IMR-90 (cell line): ENCODE measurements around the gene PITPNM1. TPM values are rescaled to one million over a fixed set of nuclear protein-coding genes. Genes with fewer than 3 reads are reported as not detected.

Experiments
- ATAC-seq: fragments of 200-7000 bp; cut with Tn5 transposase; 2 replicates; pipeline ENCODE4 v1.9.1; 2020; ENCODE audit warnings: low read depth, mild to moderate bottlenecking, moderate library complexity
- BruUV-seq: library from RNA; stranded (reverse); fragments of 400-500 nt; replicated peaks from 2 replicates; lab custom pipeline; 2021; lab: Mats Ljungman, UMichigan
- CTCF ChIA-PET: fragments of 300-600 bp; formaldehyde crosslinking; extraction: SDS; loops from one replicate; lab custom pipeline; 2021; ENCODE audit warnings: antibody characterized with exemption; lab: Yijun Ruan, JAX
- POLR2A ChIA-PET: fragments of 300-600 bp; sonication (Branson Sonifier 250); formaldehyde crosslinking; loops from one replicate; lab custom pipeline; 2022; ENCODE audit warnings: antibody characterized with exemption; ENCODE audit not compliant: unreplicated experiment; lab: Charles Lee
- DNase-seq: peaks from one replicate; pipeline ENCODE4 v3.0.0; 2013
- H2AFZ ChIP-seq: replicated peaks from 2 replicates; pipeline ENCODE3; 2013; ENCODE audit warnings: low read length, mild to moderate bottlenecking; ENCODE audit not compliant: poor library complexity
- H2AK5ac ChIP-seq: 2 replicates; pipeline ENCODE4 v1.6.1; 2013; ENCODE audit warnings: low read depth, low read length, inconsistent platforms
- H2AK9ac ChIP-seq: replicated peaks from 2 replicates; pipeline ENCODE3; 2013; ENCODE audit warnings: mild to moderate bottlenecking, low read depth, low read length, moderate library complexity; ENCODE audit not compliant: poor library complexity
- H2BK120ac ChIP-seq: 2 replicates; pipeline ENCODE4 v1.6.1; 2013; ENCODE audit warnings: low read depth, low read length, inconsistent platforms
- H2BK15ac ChIP-seq: 3 replicates; pipeline ENCODE4 v1.6.1; 2013; ENCODE audit warnings: low read depth, low read length, inconsistent platforms
- H2BK20ac ChIP-seq: 2 replicates; pipeline ENCODE4 v1.6.1; 2013; ENCODE audit warnings: low read depth, mild to moderate bottlenecking, inconsistent platforms, low read length, moderate library complexity
- H2BK5ac ChIP-seq: 2 replicates; pipeline ENCODE4 v1.6.1; 2013; ENCODE audit warnings: mild to moderate bottlenecking, low read depth, low read length, inconsistent platforms; ENCODE audit not compliant: poor library complexity, severe bottlenecking
- H3K14ac ChIP-seq: replicated peaks from 2 replicates; pipeline ENCODE4 v1.6.1; 2013; ENCODE audit warnings: low read depth, low read length, inconsistent platforms
- H3K18ac ChIP-seq: 2 replicates; pipeline ENCODE4 v1.6.1; 2013; ENCODE audit warnings: low read depth, low read length, control low read depth
- H3K23ac ChIP-seq: 2 replicates; pipeline ENCODE4 v1.6.1; 2013; ENCODE audit warnings: low read depth, low read length, inconsistent platforms
- H3K27ac ChIP-seq: 2 replicates; pipeline ENCODE4 v1.5.1; 2013; ENCODE audit warnings: mild to moderate bottlenecking, control low read depth, low read length; ENCODE audit not compliant: insufficient read depth
- H3K27me3 ChIP-seq: 2 replicates; pipeline ENCODE4 v1.6.1; 2013; ENCODE audit warnings: low read length; ENCODE audit not compliant: control insufficient read depth, insufficient read depth
- H3K36me3 ChIP-seq: 2 replicates; pipeline ENCODE4 v1.6.1; 2013; ENCODE audit warnings: low read length, mixed read lengths; ENCODE audit not compliant: control insufficient read depth, insufficient read depth
- H3K4ac ChIP-seq: 2 replicates; pipeline ENCODE4 v1.6.1; 2013; ENCODE audit warnings: low read depth, low read length, inconsistent platforms
- H3K4me1 ChIP-seq: 2 replicates; pipeline ENCODE4 v1.6.1; 2013; ENCODE audit warnings: low read length, mixed read lengths; ENCODE audit not compliant: control insufficient read depth, insufficient read depth
- H3K4me2 ChIP-seq: 2 replicates; pipeline ENCODE4 v1.6.1; 2013; ENCODE audit warnings: low read depth, mild to moderate bottlenecking, control low read depth, low read length, moderate library complexity
- H3K4me3 ChIP-seq: 2 replicates; pipeline ENCODE4 v1.5.1; 2013; ENCODE audit warnings: low read depth, mild to moderate bottlenecking, control low read depth, low read length, moderate library complexity; ENCODE audit not compliant: insufficient read depth
- H3K56ac ChIP-seq: 2 replicates; pipeline ENCODE4 v1.6.1; 2013; ENCODE audit warnings: low read length, inconsistent platforms; ENCODE audit not compliant: insufficient read depth; ENCODE audit errors: extremely low read depth
- H3K79me1 ChIP-seq, 2 experiments: 2 replicates each; pipeline ENCODE4 v1.6.1; 2013; ENCODE audit warnings: low read length in 2 of 2, inconsistent platforms in 1 of 2, low read depth in 1 of 2
- H3K9ac ChIP-seq: 2 replicates; pipeline ENCODE4 v1.6.1; 2013; ENCODE audit warnings: low read depth, low read length, control low read depth
- H3K9me1 ChIP-seq: 2 replicates; pipeline ENCODE4 v1.6.1; 2013; ENCODE audit warnings: low read length, inconsistent platforms; ENCODE audit not compliant: insufficient read depth
- H3K9me3 ChIP-seq: 2 replicates; pipeline ENCODE4 v1.6.1; 2013; ENCODE audit warnings: low read length; ENCODE audit not compliant: control insufficient read depth, insufficient read depth
- H4K20me1 ChIP-seq: 2 replicates; pipeline ENCODE4 v1.6.1; 2013; ENCODE audit warnings: low read length, inconsistent platforms; ENCODE audit not compliant: insufficient read depth
- H4K5ac ChIP-seq: 2 replicates; pipeline ENCODE4 v1.6.1; 2013; ENCODE audit warnings: mild to moderate bottlenecking, low read depth, low read length, control low read depth
- H4K8ac ChIP-seq, 2 experiments: 2 replicates each; pipeline ENCODE4 v1.6.1; 2013; ENCODE audit warnings: low read depth in 2 of 2, low read length in 2 of 2, control low read depth in 1 of 2, inconsistent platforms in 1 of 2
- H4K91ac ChIP-seq: 2 replicates; pipeline ENCODE4 v1.6.1; 2013; ENCODE audit warnings: low read depth, low read length, inconsistent platforms; ENCODE audit not compliant: insufficient read depth
- BHLHE40 ChIP-seq: fragments of 150-350 bp; IDR thresholded peaks from 2 replicates; pipeline ENCODE4 v1.6.1; 2016; ENCODE audit warnings: mild to moderate bottlenecking, low read depth, low read length
- MAZ ChIP-seq: IDR thresholded peaks from 2 replicates; pipeline ENCODE4 v1.6.1; 2012; ENCODE audit warnings: low read depth, mild to moderate bottlenecking, low read length, improper control_type of control experiment, moderate library complexity, borderline replicate concordance
- RFX5 ChIP-seq: IDR thresholded peaks from 2 replicates; pipeline ENCODE4 v1.8.0; 2012; ENCODE audit warnings: low read depth, mild to moderate bottlenecking, low read length, moderate library complexity
- WGBS, 2 experiments: methylation state at CpG; one replicate each; pipeline versions ENCODE4 v1.1.5 to v1.1.7; 2013; ENCODE audit warnings: missing lambda C conversion rate in 2 of 2; ENCODE audit not compliant: insufficient read length in 1 of 2; ENCODE audit errors: extremely low coverage in 2 of 2; 5-methylcytosine and 5-hydroxymethylcytosine counted together
- dilution Hi-C: fragments of 300-500 bp; cut with HindIII; formaldehyde crosslinking; loops from one replicate; pipeline ENCODE4 v1.14.3; 2018; ENCODE audit warnings: low sequenced_read_pairs; ENCODE audit not compliant: unreplicated experiment
- in situ Hi-C: fragments of 300-500 bp; cut with MboI; formaldehyde crosslinking; loops from 3 replicates; pipeline ENCODE4 v1.14.3; 2019; ENCODE audit warnings: low sequenced_read_pairs, inconsistent platforms, mixed read lengths
- intact Hi-C: fragments of 100-400 bp; cut with micrococcal nuclease; formaldehyde crosslinking; loops from 2 replicates; pipeline ENCODE4 v1.10.0; 2022
- polyA plus RNA-seq, 3 experiments: library from polyadenylated mRNA; depleted of rRNA; stranded (reverse); fragments of >200 nt; gene quantifications; 2 replicates each; pipeline ENCODE4 v1.2.3, GENCODE V29; 2012; ENCODE audit warnings: low replicate concordance in 1 of 3
- total RNA-seq: library from RNA; depleted of rRNA; stranded (reverse); fragments of >200 nt; gene quantifications from 2 replicates; pipeline ENCODE4 v1.2.3, GENCODE V29; 2012
- TF ChIP-seq, protein P1 (sequence below): fragments of 150-350 bp; IDR thresholded peaks from 2 replicates; pipeline ENCODE4 v1.6.1; 2017; ENCODE audit warnings: mild to moderate bottlenecking, antibody characterized with exemption, low read length, low read depth
- TF ChIP-seq, protein P2 (sequence below): conservative IDR thresholded peaks from 2 replicates; pipeline ENCODE4 v1.5.1; 2012; ENCODE audit warnings: mild to moderate bottlenecking, low read depth, low read length, improper control_type of control experiment

The PITPNM1 gene
- total and polyA plus RNA-seq, 2 of the 4 experiments (the other 2 are of a cell fraction): 5.0 to 15.4 TPM

DNA sequence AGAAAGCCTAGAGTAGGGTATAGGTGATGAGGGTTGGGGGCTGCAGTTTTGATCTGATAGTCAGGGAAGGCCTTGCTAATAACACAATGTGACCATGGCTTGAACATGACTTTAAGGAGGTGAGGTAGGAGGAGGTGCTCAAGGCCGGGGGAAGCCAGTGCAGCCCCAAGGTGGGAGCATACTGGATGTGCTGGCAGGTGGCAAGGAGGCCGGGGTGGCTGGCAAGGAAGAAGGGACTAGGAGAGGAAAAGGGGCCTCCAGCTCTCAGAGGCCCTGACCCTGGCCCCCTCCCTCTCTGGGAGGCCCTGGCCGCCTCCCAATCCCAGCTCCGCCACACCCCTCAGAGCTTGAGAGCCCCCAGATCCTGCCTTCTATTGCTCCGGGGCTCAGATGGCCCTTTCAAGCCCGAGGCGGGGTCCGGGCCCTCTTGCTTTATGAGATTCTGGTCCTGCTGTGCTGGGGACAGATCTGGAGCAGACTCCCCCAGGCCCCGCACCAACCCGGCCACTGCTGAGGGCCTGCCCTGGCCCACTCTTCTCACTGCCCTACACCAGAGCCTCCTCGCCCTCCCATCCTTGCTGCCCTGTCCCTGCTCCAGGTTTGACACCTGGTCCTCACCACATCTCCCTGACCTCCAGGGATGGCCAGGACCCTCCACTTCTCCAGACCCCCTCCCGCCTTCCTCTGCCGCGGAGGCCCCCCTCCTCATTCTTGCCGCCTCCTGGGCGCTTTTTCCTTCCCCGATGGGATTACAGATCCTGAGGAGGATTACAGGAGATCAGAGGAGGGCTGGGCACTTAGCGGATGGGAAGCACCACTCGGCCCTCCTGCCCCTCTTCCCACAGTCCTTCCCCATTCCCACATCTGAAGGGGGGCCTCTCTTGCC is 1.8 kb downstream of the PITPNM1 start:
- Histone ChIP-seq H3K36me3 (peaks cover 9% of the 10 kb centered on the region), H3K4me2 (peak overlapping the region; percentile 94; the same call in 1 of the 2 replicates), H3K14ac (no peak overlapping the region), H3K23ac (no peak overlapping the region), H3K18ac (no peak overlapping the region), H3K79me1 (peaks cover 4 to 42% of the 10 kb centered on the region in 2 experiments; a peak in 3 of 4 replicates), H3K9ac (peak overlapping the region; percentile 39), H2BK5ac (no peak overlapping the region), H2AFZ (peak overlapping the region; percentile 80), H4K8ac (no peak overlapping the region), H3K27me3 (no peaks in the 10 kb centered on the region), H2BK120ac (no peak overlapping the region), H2BK15ac (no peak overlapping the region), H3K4me1 (peaks cover 14% of the 10 kb centered on the region), H2AK9ac (peak overlapping the region; percentile 46), H3K9me1 (peaks cover 4% of the 10 kb centered on the region), H4K20me1 (no peaks in the 10 kb centered on the region), H2BK20ac (no peak overlapping the region), H2AK5ac (peak overlapping the region; percentile 68), H3K4ac (no peak overlapping the region), H4K91ac (no peak overlapping the region), H3K4me3 (peak overlapping the region; percentile 76; the same call in 1 of the 2 replicates), H3K56ac (no peak overlapping the region), H4K5ac (no peak overlapping the region), H3K27ac (no peak overlapping the region; the same call in 1 of the 2 replicates), H3K9me3 (no peaks in the 10 kb centered on the region)
- ATAC-seq: no peak
- TF ChIP-seq MAZ (no peak), BHLHE40 (no peak), RFX5 (no peak)
- TF ChIP-seq, protein P1, sequence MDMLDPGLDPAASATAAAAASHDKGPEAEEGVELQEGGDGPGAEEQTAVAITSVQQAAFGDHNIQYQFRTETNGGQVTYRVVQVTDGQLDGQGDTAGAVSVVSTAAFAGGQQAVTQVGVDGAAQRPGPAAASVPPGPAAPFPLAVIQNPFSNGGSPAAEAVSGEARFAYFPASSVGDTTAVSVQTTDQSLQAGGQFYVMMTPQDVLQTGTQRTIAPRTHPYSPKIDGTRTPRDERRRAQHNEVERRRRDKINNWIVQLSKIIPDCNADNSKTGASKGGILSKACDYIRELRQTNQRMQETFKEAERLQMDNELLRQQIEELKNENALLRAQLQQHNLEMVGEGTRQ: no peak
- TF ChIP-seq, protein P2, sequence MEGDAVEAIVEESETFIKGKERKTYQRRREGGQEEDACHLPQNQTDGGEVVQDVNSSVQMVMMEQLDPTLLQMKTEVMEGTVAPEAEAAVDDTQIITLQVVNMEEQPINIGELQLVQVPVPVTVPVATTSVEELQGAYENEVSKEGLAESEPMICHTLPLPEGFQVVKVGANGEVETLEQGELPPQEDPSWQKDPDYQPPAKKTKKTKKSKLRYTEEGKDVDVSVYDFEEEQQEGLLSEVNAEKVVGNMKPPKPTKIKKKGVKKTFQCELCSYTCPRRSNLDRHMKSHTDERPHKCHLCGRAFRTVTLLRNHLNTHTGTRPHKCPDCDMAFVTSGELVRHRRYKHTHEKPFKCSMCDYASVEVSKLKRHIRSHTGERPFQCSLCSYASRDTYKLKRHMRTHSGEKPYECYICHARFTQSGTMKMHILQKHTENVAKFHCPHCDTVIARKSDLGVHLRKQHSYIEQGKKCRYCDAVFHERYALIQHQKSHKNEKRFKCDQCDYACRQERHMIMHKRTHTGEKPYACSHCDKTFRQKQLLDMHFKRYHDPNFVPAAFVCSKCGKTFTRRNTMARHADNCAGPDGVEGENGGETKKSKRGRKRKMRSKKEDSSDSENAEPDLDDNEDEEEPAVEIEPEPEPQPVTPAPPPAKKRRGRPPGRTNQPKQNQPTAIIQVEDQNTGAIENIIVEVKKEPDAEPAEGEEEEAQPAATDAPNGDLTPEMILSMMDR: no peak
- WGBS, 2 experiments: 87% methylated on average over 4 of the region's 19 CpGs; no CpG with 5 or more reads in 1 of the 2 experiments
- in situ Hi-C loops: no loop called here
- dilution Hi-C loops: no loop called here
- no TSS peak for BruUV-seq
- ChIA-PET POLR2A (no interaction called here), CTCF (no interaction called here)
- DNase-seq: no peak
- intact Hi-C loops: no loop called here
